Heart left ventricle (tissue), 13 donors: ENCODE data around the gene PTPRM.

Experiments
- POLR2A ChIP-seq, 2 donors: fragments of 450-650 bp; IDR thresholded peaks; one replicate each; pipeline ENCODE4 v1.6.1; 2017; ENCODE audit warnings: antibody characterized with exemption in 2 of 2, mild to moderate bottlenecking in 2 of 2, moderate library complexity in 2 of 2
- TF ChIP-seq, protein P1 (sequence below), 12 donors: fragments of 200-600 bp; sonication (generic) in 4 of 12; IDR thresholded peaks; one replicate each; pipeline versions ENCODE4 v1.5.0 to v1.8.0; 2018 to 2022; ENCODE audit warnings: antibody characterized with exemption in 12 of 12, mild to moderate bottlenecking in 5 of 12
- donor health status: ischemic (EF 13 %, LVEDD 7.1; RV severe dilation, severe dysfunction).
- donor health status: DM: no; HTN: yes; CAD: no.
- donor health status: DM: no; HTN: no; CAD: no.
- donor health status: ischemic (EF 25% LVEDD 6.9; RV normal size, moderate dysfunction).
- donor health status: ischemic (EF 25% LVEDD 5.7; RV mildly dilated, moderate dysfunction).
- donor health status: ischemic (EF 35%, LVEDD 5.7; RV mildly dilated, moderate dysfunction).
- donor health status: nonischemic (EF 11% LVEDD 7.7; RV severe dilation, severe dysfunction).
- donor health status: DM: yes; HTN: yes; CAD: no.
- donor health status: PGD.
- donor health status: ischemic (EF 29% LVEDD 5.4; RV normal size, mild dysfunction).
- donor health status: nonischemic (EF 23%, LVEDD 6.1; RV moderate dilation, normal function).

DNA sequence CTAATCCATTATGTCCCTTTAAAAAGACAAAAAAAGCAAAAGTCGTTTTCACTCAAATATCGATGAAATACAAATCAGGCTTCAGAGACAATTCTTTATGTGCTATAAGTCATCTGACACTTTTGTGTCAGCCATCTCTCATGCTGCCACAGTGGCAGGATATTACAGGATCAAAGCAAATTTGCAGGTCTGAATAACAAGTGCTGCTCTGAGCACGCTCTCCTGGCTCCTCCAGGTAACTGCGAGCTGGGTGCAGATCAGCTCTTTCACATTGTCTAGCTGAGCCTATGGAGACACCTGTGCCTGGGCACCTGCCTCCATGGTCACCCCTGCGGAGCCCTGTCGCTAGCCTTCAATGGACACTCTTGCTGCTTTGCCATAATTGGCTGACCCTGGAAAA is 792.0 kb downstream of the PTPRM start:
- no peak for TF ChIP-seq POLR2A (IDR thresholded peaks at IDR 0.05)
- TF ChIP-seq, protein P1, sequence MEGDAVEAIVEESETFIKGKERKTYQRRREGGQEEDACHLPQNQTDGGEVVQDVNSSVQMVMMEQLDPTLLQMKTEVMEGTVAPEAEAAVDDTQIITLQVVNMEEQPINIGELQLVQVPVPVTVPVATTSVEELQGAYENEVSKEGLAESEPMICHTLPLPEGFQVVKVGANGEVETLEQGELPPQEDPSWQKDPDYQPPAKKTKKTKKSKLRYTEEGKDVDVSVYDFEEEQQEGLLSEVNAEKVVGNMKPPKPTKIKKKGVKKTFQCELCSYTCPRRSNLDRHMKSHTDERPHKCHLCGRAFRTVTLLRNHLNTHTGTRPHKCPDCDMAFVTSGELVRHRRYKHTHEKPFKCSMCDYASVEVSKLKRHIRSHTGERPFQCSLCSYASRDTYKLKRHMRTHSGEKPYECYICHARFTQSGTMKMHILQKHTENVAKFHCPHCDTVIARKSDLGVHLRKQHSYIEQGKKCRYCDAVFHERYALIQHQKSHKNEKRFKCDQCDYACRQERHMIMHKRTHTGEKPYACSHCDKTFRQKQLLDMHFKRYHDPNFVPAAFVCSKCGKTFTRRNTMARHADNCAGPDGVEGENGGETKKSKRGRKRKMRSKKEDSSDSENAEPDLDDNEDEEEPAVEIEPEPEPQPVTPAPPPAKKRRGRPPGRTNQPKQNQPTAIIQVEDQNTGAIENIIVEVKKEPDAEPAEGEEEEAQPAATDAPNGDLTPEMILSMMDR (IDR thresholded peaks at IDR 0.05), result no peak
